GM10266 (cell line): Measurements from ENCODE around the gene THADA.

Experiments used
- DNase-seq: peaks from one replicate; pipeline ENCODE4 v3.0.0; 2012; ENCODE audit errors: extremely low spot score
- TF ChIP-seq, protein P1 (sequence below): IDR thresholded peaks from 2 replicates; pipeline ENCODE4 v1.5.1; 2012; ENCODE audit warnings: mild to moderate bottlenecking, low read depth; ENCODE audit not compliant: control insufficient read depth, insufficient read depth; ENCODE audit errors: missing control alignments

The THADA gene

DNA sequence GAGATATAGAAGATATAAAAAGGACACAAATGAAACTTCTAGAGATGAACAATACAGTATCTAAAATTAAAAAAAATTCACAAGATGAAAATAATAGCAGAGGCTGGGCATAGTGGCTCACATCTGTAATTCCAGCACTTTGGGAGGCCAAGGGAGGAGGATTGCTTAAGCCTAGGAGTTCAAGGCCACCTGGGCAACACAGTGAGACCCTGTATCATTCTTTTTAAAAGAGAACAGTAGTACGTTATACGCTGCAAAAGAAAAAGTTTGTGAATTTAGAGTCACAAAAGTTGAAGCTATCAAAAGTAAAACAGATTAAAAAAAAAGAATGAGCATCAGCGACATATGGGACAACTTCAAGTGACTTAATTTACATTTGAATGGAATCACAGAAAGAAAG lies 287.9 kb downstream of the THADA start:
- no peak for DNase-seq
- TF ChIP-seq, protein P1, sequence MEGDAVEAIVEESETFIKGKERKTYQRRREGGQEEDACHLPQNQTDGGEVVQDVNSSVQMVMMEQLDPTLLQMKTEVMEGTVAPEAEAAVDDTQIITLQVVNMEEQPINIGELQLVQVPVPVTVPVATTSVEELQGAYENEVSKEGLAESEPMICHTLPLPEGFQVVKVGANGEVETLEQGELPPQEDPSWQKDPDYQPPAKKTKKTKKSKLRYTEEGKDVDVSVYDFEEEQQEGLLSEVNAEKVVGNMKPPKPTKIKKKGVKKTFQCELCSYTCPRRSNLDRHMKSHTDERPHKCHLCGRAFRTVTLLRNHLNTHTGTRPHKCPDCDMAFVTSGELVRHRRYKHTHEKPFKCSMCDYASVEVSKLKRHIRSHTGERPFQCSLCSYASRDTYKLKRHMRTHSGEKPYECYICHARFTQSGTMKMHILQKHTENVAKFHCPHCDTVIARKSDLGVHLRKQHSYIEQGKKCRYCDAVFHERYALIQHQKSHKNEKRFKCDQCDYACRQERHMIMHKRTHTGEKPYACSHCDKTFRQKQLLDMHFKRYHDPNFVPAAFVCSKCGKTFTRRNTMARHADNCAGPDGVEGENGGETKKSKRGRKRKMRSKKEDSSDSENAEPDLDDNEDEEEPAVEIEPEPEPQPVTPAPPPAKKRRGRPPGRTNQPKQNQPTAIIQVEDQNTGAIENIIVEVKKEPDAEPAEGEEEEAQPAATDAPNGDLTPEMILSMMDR, result no peak

DNA sequence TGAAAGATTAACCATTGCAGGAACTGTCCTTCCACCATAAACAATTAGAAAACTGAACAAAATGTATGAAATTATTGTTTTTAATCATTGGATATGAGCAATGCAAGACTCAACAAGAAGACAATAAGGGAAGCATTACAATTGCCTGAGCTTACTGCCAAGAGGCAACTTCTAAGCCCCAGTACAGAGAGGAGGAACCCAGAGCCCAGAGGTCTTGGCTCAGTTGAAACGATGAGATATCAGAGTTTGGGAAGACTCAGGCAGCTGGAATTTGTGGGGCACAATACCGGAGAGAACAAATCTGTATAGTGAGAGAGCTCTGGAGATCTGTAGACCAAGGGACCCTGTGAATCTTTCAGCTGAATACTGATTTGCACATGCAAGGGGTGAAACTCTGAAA lies 288.8 kb downstream of the THADA start:
- DNase-seq, result no peak
- TF ChIP-seq, protein P1, result no peak

DNA sequence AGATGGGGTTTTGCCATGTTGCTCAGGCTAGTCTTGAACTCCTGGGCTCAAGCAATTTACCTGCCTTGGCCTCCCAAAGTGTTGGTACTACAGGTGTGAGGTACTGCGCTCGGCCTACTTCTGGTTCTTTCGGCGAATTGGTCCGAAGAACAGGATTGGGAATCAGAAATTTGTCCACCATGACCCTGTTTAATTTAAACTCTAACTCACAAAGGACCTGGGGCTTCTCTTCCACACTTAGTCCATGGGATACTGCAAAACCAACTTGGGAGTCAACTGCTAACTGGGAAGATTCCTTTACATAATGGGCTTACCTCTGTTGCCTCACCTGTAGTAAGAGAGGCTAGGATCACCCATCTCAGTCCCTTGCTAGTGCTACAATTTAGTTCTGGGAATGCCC lies 289.6 kb downstream of the THADA start:
- TF ChIP-seq, protein P1, result no peak

DNA sequence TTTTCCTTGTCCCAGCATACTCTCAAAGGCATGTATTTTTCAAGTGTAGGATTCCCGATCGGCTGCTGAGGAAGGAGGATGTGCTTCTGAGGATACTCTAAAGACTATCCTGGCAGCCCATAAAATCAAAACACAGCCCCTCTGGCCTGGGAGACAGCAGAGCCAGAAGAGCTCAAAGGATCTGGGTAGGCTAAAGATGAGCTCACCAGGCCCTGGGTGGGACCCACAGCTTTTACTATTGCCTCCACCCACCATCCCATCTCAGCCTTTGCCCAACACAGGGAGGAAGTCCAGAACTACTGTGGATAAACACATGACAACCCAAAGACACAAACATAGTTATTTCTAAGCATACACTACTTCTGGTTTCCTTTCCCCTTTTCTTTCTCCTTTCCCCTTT lies 290.3 kb downstream of the THADA start:
- DNase-seq, result no peak
- TF ChIP-seq, protein P1, result no peak

More for the DNA sequence above, 289.6 kb downstream of the THADA start:
- no peak for DNase-seq

DNA sequence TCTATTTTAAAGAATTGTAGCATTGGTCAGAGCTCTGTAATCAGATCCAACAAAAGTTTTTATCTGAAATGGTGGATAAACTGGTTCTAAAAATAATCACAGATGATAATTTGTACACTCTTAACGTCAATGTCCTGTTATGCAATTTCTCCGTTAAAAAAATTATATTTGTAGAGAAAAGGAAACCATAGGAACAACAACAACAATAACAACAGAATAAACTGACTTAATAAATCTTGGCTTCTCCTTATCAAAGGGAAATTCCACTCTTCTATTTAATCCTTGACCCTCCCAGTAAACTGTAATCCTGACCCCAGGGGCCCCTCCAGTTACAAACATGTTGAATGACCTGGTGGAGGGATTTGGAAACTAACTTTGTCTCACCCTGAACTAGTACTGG lies 290.8 kb downstream of the THADA start:
- no peak for DNase-seq
- TF ChIP-seq, protein P1, result no peak

DNA sequence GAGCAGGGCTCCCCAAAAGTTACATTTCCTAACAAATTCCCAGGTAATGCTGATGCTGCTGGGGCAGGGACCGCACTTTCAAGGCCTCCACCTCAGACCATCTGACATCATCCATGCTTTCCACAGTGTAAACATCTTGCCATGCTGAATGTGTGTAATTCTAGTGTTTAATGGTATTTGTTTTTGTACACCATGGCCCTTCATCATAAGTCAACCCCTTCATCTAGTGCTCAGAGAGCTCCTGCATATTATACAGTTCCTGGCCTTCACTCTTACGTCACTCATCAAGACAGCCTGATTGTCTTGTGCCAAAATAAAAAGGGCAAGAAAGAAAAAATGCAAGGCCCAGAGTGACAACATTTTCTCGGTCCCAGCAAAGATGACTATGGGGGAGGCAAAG lies 291.9 kb downstream of the THADA start:
- DNase-seq, result no peak
- TF ChIP-seq, protein P1, result no peak

DNA sequence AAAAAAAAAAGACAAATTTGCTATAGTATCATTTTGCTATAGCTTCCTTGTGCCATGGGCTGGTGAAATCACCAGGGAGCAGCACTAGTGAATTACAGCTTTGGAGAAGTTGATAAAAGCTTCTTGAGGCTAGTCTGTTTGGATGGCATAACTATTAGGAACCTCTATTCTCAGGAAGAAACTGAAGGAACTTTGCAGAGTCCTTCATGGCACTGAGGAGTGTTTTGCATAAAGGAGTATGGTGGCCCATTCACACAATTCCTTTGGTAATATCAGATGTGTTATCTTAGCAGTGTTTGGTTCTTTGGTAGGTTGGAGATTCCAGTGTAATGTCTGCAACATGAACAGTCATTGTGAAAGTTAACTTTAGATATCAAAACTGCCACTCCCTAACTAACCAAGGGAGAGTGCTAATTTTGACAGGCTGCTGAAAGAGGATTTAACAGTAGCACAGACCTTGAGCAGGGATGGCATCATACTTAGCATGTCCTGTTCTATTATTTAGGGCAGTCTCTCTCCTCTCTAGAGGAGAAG lies 292.8 kb downstream of the THADA start:
- TF ChIP-seq, protein P1, result no peak
- no peak for DNase-seq
